Glutamatergic neuron (in vitro differentiated cells): Measurements from ENCODE around the gene TSHZ2. TPM values are rescaled to one million over a fixed set of nuclear protein-coding genes. Genes with fewer than 3 reads are reported as not detected.
A peak's percentile ranks its signal among the peaks of the same experiment; 100 is the strongest.

Experiments
- DNase-seq: peaks from one replicate; pipeline ENCODE4 v3.0.0; 2022
- H3K27ac Mint-ChIP-seq: one replicate; pipeline ENCODE4 v1.8.0; 2020; ENCODE audit warnings: mild to moderate bottlenecking, mixed read lengths, inconsistent platforms; ENCODE audit not compliant: unreplicated experiment
- H3K27me3 Mint-ChIP-seq: one replicate; pipeline ENCODE4 v1.8.0; 2020; ENCODE audit warnings: mild to moderate bottlenecking, moderate library complexity, mixed read lengths, inconsistent platforms; ENCODE audit not compliant: unreplicated experiment
- H3K36me3 Mint-ChIP-seq: one replicate; pipeline ENCODE4 v1.8.0; 2020; ENCODE audit warnings: mild to moderate bottlenecking, mixed read lengths, inconsistent platforms; ENCODE audit not compliant: unreplicated experiment
- H3K4me1 Mint-ChIP-seq: one replicate; pipeline ENCODE4 v1.8.0; 2020; ENCODE audit warnings: mild to moderate bottlenecking, low read depth, mixed read lengths, inconsistent platforms; ENCODE audit not compliant: unreplicated experiment
- H3K4me3 Mint-ChIP-seq: one replicate; pipeline ENCODE4 v1.8.0; 2020; ENCODE audit warnings: mild to moderate bottlenecking, mixed read lengths, inconsistent platforms; ENCODE audit not compliant: unreplicated experiment
- H3K9me3 Mint-ChIP-seq: one replicate; pipeline ENCODE4 v1.8.0; 2020; ENCODE audit warnings: mild to moderate bottlenecking, moderate library complexity, mixed read lengths, inconsistent platforms; ENCODE audit not compliant: unreplicated experiment
- total RNA-seq: library from RNA; stranded (reverse); fragmentation: NEBNext Ultra II Directional; extraction: Animal tissue kit (Norgen Biotek cat#: 25700); gene quantifications from one replicate; pipeline ENCODE4 v1.2.1, GENCODE V29; 2021; ENCODE audit not compliant: unreplicated experiment
- TF ChIP-seq, protein P1 (sequence below): fragments of 200-600 bp; sonication (generic); IDR thresholded peaks from one replicate; pipeline ENCODE4 v1.5.0; 2021; ENCODE audit not compliant: partially characterized antibody, unreplicated experiment

The TSHZ2 gene
- total RNA-seq, 1 donor from 2014 or later = 10.0 TPM

GRCh38 chr20:53205046-53205445 is 232.9 kb downstream of the TSHZ2 start:
- no peak overlapping the region for H3K4me3 Mint-ChIP-seq
- H3K27ac Mint-ChIP-seq = no peak overlapping the region
- TF ChIP-seq, protein P1, sequence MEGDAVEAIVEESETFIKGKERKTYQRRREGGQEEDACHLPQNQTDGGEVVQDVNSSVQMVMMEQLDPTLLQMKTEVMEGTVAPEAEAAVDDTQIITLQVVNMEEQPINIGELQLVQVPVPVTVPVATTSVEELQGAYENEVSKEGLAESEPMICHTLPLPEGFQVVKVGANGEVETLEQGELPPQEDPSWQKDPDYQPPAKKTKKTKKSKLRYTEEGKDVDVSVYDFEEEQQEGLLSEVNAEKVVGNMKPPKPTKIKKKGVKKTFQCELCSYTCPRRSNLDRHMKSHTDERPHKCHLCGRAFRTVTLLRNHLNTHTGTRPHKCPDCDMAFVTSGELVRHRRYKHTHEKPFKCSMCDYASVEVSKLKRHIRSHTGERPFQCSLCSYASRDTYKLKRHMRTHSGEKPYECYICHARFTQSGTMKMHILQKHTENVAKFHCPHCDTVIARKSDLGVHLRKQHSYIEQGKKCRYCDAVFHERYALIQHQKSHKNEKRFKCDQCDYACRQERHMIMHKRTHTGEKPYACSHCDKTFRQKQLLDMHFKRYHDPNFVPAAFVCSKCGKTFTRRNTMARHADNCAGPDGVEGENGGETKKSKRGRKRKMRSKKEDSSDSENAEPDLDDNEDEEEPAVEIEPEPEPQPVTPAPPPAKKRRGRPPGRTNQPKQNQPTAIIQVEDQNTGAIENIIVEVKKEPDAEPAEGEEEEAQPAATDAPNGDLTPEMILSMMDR = no peak
- H3K27me3 Mint-ChIP-seq = no peaks in the 10 kb centered on the region
- H3K9me3 Mint-ChIP-seq = no peaks in the 10 kb centered on the region
- H3K36me3 Mint-ChIP-seq = no peaks in the 10 kb centered on the region
- no peak for DNase-seq
- no peaks in the 10 kb centered on the region for H3K4me1 Mint-ChIP-seq

DNA sequence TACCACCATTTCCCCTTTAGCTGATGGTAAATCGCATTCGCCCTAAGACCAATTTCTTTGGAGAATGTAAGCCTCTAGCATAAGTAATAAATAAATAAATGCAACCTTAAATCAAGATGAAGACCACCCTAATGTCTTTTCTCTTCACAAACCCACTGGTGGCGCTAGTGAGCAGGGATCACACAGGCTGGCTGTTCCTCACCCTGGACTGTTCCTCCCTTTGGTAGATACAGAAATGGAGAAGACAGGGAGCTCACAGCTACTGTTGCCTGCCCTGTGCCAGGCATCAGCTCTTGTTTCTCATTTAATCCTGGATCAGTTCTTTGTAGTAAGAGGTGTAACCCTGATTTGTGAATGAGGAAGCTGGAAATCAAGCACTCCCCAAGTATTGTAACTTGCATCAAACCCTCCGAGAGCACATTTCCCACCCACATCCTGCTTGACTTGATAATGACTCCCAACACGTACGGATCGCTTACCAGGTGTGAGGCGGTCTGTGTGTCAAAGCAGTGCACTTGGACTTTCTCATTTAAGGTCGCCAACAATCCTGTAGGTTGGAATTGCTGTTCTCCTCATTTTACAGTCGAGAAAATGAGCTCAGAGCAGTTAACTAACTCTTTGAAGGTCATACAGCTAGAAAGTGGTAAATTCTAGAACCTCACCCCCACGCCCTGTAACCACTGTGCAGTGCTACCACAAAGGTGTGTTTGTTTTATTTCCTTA is 236.1 kb downstream of the TSHZ2 start:
- Mint-ChIP-seq H3K4me1 (no peaks in the 10 kb centered on the region), H3K36me3 (no peaks in the 10 kb centered on the region), H3K9me3 (no peaks in the 10 kb centered on the region), H3K4me3 (no peak overlapping the region), H3K27me3 (no peaks in the 10 kb centered on the region), H3K27ac (no peak overlapping the region)
- TF ChIP-seq, protein P1 = peak; percentile 48
- DNase-seq = peak; percentile 58

DNA sequence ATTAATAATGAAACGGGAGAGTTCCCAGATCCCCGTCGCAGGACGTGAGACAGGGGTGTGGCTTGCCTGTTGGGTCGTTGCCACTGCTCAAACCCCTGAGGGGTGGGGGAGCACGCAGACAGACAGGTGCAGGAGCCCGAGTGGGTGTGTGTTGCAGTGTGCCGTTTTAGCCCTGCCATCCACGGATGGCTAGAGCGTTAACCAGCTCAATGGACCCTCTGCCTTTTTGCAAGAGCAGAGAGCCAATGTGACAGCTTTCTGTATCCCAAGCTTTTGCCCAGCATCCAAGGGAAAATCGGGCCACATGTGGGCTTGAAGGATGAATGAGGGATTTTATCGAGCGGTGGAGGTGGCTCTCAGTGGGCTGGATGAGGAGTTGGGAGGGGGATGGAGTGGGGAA is 237.9 kb downstream of the TSHZ2 start:
- Mint-ChIP-seq H3K27me3 (no peaks in the 10 kb centered on the region), H3K9me3 (no peaks in the 10 kb centered on the region), H3K4me1 (no peaks in the 10 kb centered on the region), H3K36me3 (no peaks in the 10 kb centered on the region), H3K27ac (no peak overlapping the region), H3K4me3 (no peak overlapping the region)
- TF ChIP-seq, protein P1 = no peak
- no peak for DNase-seq

DNA sequence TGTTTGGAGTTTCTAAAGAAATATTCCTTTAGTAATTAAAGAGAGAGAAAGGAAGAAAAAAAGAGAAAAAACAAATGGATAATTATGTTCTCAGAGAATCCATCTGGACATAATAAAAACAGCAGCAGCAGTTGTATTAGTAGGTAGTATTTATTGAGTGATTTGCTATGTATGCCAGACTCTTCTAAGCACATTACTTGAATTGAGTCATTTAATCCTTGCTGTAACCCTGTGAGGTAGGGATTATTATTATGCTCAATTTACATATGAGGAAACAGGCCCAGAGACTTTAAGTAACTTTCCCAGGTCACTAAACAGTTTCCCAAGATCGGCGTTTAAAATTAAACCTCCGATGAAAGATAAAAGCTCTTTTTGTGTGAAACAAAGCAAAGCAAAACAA is 238.8 kb downstream of the TSHZ2 start:
- no peaks in the 10 kb centered on the region for H3K4me1 Mint-ChIP-seq
- H3K36me3 Mint-ChIP-seq = no peaks in the 10 kb centered on the region
- H3K27me3 Mint-ChIP-seq = peaks cover 1% of the 10 kb centered on the region
- no peak overlapping the region for H3K27ac Mint-ChIP-seq
- no peaks in the 10 kb centered on the region for H3K9me3 Mint-ChIP-seq
- TF ChIP-seq, protein P1 = no peak
- no peak for DNase-seq
- H3K4me3 Mint-ChIP-seq = no peak overlapping the region

DNA sequence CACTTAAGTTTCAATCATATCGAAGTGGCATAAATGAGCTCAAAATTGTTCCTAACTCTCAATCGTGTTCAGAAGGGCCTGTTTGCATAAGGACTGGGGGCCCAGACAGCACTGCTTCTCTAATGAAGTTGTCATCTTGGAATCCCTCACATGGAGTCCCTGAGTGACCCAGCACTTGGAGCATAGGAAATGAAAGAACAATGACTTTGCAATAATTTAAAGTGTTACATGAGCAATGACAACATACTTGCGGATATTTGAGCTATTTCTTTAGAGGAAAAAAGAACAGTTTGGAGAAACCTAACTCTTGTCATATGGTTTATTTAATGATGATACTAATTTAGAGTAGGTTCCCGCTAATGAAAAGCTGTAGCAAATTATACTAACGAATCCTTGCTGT is 239.9 kb downstream of the TSHZ2 start:
- Mint-ChIP-seq H3K27me3 (peaks cover 1% of the 10 kb centered on the region), H3K4me1 (no peaks in the 10 kb centered on the region), H3K9me3 (no peaks in the 10 kb centered on the region), H3K4me3 (no peak overlapping the region), H3K27ac (no peak overlapping the region), H3K36me3 (no peaks in the 10 kb centered on the region)
- no peak for DNase-seq
- TF ChIP-seq, protein P1 = no peak
